ENCODE data around the gene HEMGN.
"Not testable (repeated sequence)": the region's sequence is repeated elsewhere in the genome, so short reads cannot be mapped to it uniquely, and the experiment has no call there.

HEMGN gene, protein sequence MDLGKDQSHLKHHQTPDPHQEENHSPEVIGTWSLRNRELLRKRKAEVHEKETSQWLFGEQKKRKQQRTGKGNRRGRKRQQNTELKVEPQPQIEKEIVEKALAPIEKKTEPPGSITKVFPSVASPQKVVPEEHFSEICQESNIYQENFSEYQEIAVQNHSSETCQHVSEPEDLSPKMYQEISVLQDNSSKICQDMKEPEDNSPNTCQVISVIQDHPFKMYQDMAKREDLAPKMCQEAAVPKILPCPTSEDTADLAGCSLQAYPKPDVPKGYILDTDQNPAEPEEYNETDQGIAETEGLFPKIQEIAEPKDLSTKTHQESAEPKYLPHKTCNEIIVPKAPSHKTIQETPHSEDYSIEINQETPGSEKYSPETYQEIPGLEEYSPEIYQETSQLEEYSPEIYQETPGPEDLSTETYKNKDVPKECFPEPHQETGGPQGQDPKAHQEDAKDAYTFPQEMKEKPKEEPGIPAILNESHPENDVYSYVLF

DNA sequence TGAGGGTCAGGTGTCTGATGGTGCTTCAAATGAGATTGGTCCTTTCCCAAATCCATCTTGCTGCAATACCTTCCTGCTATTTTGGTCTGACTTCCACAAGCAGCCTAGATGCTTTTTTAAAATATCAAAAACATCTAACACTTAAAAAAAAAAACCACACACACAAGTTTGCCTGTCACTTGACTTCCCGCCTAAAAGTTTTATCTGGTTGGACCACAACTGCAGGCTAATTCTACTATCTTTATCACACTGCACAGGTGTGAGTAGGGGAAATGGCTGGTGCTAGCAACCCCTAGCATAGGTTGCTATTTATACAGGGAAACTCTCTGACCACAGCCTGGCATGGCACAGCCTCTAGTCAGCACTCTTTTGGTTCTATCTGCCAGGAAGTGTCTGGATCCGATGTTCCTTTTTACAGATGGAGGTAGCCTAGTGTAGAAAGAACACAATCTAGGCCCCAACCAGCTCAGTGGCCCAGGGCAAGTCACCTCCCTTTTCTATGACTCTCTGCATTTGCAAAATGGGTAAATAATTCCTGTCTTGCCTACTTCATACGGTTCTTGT lies at the start of gene HEMGN:
Gene HEMGN, minus strand, starts transcription at position 92 of the 564 bp plus-strand sequence. Its CDS starts 36 bp downstream, at position 56.
- no peak for DNase-seq (ENCODE audit: low read depth in 2 of 3, low spot score in 2 of 3)

GRCh38 chr9:97987487-97987886 lies 49.5 kb upstream of the HEMGN start:
- DNase-seq (ENCODE audit: low read depth in 2 of 3, low spot score in 2 of 3), result no peak

GRCh38 chr9:97985058-97985861 lies 47.3 kb upstream of the HEMGN start:
- peak in 1 of 3 experiments; percentile 35 for DNase-seq (ENCODE audit: low read depth in 2 of 3, low spot score in 2 of 3)

GRCh38 chr9:97984188-97985057 lies 46.5 kb upstream of the HEMGN start:
- peak; percentile 54 to 75 (median 57) for DNase-seq (ENCODE audit: low read depth in 2 of 3, low spot score in 2 of 3)

- peak in 2 of 3 experiments; percentile 10 to 30 for DNase-seq (ENCODE audit: low read depth in 2 of 3, low spot score in 2 of 3)
Measured at GRCh38 chr9:97983589-97984187, 45.7 kb upstream of the HEMGN start.

DNA sequence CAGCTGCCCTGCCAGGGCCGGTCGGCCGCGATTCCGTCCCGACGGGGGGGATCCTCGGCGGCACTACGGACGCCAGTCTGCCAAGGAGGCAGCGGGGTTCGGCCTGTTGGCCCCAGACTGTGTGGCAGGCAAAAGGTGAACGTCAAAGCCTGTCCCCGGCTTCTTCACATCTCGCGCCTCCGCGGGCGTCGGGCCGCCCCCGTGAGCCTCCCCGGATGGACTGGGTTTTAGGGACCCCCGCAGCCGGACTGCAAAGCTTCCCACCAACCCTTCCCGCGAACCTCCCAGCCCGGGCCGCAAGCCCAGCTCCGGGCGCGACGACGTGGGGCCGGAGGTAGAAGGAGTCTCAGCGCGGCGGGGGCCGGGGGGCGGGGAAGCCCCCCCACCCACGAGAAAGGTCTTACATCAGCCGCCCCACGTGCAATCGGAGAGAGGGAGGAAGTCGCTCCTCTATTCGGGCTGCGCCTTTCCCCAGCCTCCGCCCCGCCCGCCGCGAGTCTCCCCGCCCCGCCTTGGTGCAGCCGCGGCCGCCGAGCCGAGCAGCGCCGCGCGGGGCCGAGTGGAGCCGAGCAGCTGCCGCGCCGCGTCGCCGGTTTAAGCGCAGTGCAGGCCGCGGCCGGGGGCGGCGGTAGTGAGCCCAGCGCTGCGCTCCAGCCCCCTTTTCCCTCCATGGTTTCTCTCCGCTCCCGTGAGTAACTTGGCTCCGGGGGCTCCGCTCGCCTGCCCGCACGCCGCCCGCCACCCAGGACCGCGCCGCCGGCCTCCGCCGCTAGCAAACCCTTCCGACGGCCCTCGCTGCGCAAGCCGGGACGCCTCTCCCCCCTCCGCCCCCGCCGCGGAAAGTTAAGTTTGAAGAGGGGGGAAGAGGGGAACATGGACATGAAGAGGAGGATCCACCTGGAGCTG lies 45.0 kb upstream of the HEMGN start, which contains the start of gene ANP32B:
Gene ANP32B, plus strand, starts transcription at position 659 of the 906 bp plus-strand sequence. Its CDS starts 215 bp downstream, at position 874.
- peak; percentile 88 to 96 (median 89) for DNase-seq (ENCODE audit: low read depth in 2 of 3, low spot score in 2 of 3)

DNA sequence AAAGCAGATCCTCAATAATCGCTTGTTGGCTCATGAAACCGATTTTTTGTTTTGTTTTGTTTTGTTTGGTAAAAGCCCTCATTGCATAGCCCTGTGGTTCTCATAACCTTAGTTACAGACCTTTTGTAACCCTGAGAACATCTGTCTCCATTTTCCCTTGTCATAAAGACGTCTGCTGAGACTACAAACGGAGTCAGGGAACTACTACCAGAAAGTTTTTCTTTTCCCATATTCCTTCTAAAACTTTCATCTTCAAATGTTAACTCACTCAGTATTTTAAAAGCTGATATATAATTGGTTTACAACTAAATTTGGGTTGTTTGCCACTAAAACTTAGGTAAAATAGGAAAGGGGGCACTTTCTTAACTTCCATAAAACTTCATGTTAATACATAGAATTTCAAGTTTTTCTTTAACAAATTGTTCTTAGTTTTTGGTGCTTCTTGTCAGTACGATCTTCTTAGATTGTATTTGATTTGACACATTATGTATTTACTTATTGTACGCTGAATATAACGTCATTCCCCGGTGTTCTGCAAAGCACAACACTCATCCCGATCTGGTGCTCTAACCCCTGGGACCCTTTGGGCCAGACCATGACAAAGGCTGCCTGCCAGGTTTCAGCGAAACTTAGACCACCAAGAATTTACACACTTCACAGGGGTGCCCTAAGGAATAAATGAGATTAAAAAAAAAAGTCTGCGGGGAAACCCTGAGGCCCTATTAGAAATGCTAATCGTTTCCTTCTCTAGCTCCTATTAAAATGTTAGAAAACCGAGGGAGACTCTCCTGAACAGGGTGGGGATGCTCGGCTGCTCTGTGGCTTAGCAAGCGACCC lies 44.1 kb upstream of the HEMGN start:
- DNase-seq (ENCODE audit: low read depth in 2 of 3, low spot score in 2 of 3), result no peak

GRCh38 chr9:97980918-97981845 lies 43.2 kb upstream of the HEMGN start:
- no peak for DNase-seq (ENCODE audit: low read depth in 2 of 3, low spot score in 2 of 3)

- DNase-seq (ENCODE audit: low read depth in 2 of 3, low spot score in 2 of 3), result no peak
Measured at GRCh38 chr9:97980479-97980803, 42.5 kb upstream of the HEMGN start.

GRCh38 chr9:97979788-97980478 lies 42.0 kb upstream of the HEMGN start:
- DNase-seq (ENCODE audit: low read depth in 2 of 3, low spot score in 2 of 3), result no peak

- DNase-seq (ENCODE audit: low read depth in 2 of 3, low spot score in 2 of 3), result no peak
Measured at GRCh38 chr9:97978371-97979130, 40.6 kb upstream of the HEMGN start.

DNA sequence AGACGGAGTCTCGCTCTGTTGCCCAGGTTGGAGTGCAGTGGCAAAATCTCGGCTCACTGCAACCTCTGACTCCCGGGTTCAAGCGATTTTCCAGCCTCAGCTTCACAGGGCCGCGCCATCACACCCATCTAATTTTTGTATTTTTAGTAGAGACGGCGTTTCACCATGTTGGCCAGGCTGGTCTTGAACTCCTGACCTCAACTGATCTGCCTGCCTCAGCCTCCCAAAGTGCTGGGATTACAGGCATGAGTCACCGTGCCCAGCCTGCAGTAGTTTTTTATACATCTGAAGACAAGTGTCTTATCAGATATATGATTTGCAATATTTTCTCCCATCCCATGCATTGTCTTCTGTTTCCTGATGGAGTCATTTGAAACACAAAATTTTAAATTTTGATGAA lies 38.7 kb upstream of the HEMGN start:
- not testable (repeated sequence) for DNase-seq (ENCODE audit: low read depth in 2 of 3, low spot score in 2 of 3)

- DNase-seq (ENCODE audit: low read depth in 2 of 3, low spot score in 2 of 3), result no peak
Measured at GRCh38 chr9:97975376-97975775, 37.4 kb upstream of the HEMGN start.

DNA sequence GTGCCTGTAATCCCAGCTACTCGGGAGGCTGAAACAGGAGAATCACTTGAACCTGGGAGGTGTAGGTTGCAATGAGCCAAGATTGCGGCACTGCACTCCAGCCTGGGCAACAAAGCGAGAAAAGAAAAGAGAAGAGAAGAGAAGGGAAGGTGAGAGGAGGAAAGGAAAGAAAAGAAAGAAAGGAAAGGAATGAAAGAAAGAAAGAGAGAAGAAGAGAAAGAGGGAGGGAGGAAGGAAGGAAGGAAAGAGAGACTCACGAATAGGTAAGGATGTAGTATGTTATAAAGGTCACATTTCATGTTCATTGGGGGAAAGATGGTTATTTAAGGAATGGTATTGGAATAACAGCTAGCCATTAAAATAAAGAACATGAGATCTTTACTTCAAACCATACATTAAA lies 34.8 kb upstream of the HEMGN start:
- no peak for DNase-seq (ENCODE audit: low read depth in 2 of 3, low spot score in 2 of 3)

GRCh38 chr9:97970165-97970564 lies 32.2 kb upstream of the HEMGN start:
- DNase-seq (ENCODE audit: low read depth in 2 of 3, low spot score in 2 of 3), result no peak

GRCh38 chr9:97969014-97969413 lies 31.0 kb upstream of the HEMGN start:
- DNase-seq (ENCODE audit: low read depth in 2 of 3, low spot score in 2 of 3), result no peak

Data from activated CD8-positive, alpha-beta memory T cell treated with anti-CD3 and anti-CD28 coated beads for 48 hours (primary cell).